Measurements from ENCODE around the gene RORB.
"Not testable (repeated sequence)": the region's sequence is repeated elsewhere in the genome, so short reads cannot be mapped to it uniquely, and the experiment has no call there.

- TF ChIP-seq CTCF, POLR2A, POLR2AphosphoS5, EP300 (IDR thresholded peaks at IDR 0.05): not testable (repeated sequence)
Measured at GRCh38 chr9:74530458-74530857, 33.3 kb downstream of the RORB start.

All from suprapubic skin (tissue), 4 donors.